Trophoblast cell (in vitro differentiated cells and primary cell): ENCODE measurements around the gene TPR. TPM values are rescaled to one million over a fixed set of nuclear protein-coding genes. Genes with fewer than 3 reads are reported as not detected.

Source experiments
- DNase-seq, 2 donors: peaks; one replicate each; pipeline ENCODE4 v3.0.0-alpha.2; 2016
- H2AFZ ChIP-seq: 2 replicates; pipeline ENCODE4 v1.6.1; 2013; ENCODE audit warnings: low read length, moderate library complexity, mild to moderate bottlenecking; ENCODE audit not compliant: insufficient read depth, poor library complexity
- H2AK5ac ChIP-seq: 2 replicates; pipeline ENCODE4 v1.6.1; 2013; ENCODE audit warnings: mild to moderate bottlenecking, low read length
- H2BK120ac ChIP-seq: 2 replicates; pipeline ENCODE4 v1.6.1; 2013; ENCODE audit warnings: low read length, mild to moderate bottlenecking, moderate library complexity; ENCODE audit not compliant: insufficient read depth, poor library complexity
- H2BK12ac ChIP-seq: 2 replicates; pipeline ENCODE4 v1.6.1; 2013; ENCODE audit warnings: mild to moderate bottlenecking, low read length, moderate library complexity
- H2BK5ac ChIP-seq: 2 replicates; pipeline ENCODE4 v1.6.1; 2013; ENCODE audit warnings: low read length, low read depth, moderate library complexity, mild to moderate bottlenecking; ENCODE audit not compliant: poor library complexity
- H3K14ac ChIP-seq: 2 replicates; pipeline ENCODE4 v1.6.1; 2013; ENCODE audit warnings: mild to moderate bottlenecking, low read length
- H3K18ac ChIP-seq: 2 replicates; pipeline ENCODE4 v1.6.1; 2013; ENCODE audit warnings: mild to moderate bottlenecking, low read length
- H3K23ac ChIP-seq: 2 replicates; pipeline ENCODE4 v1.6.1; 2013; ENCODE audit warnings: low read length
- H3K27ac ChIP-seq: 2 replicates; pipeline ENCODE4 v1.5.1; 2013; ENCODE audit warnings: low read depth, mild to moderate bottlenecking, inconsistent platforms, low read length, moderate library complexity
- H3K27me3 ChIP-seq: 2 replicates; pipeline ENCODE4 v1.6.1; 2013; ENCODE audit warnings: inconsistent platforms, mild to moderate bottlenecking, low read length, moderate library complexity; ENCODE audit not compliant: insufficient read depth
- H3K36me3 ChIP-seq, 2 experiments: 1 replicate in 1 of 2; 2 replicates in 1 of 2; pipeline ENCODE4 v1.6.1; 2013; ENCODE audit warnings: low read length in 2 of 2, mild to moderate bottlenecking in 2 of 2, moderate library complexity in 1 of 2; ENCODE audit not compliant: insufficient read depth in 2 of 2, control insufficient read depth in 1 of 2
- H3K4ac ChIP-seq: 2 replicates; pipeline ENCODE4 v1.6.1; 2013; ENCODE audit warnings: low read depth, mild to moderate bottlenecking, low read length, moderate library complexity
- H3K4me1 ChIP-seq, 2 experiments: 1 replicate in 1 of 2; 2 replicates in 1 of 2; pipeline ENCODE4 v1.6.1; 2013; ENCODE audit warnings: low read length in 2 of 2, mild to moderate bottlenecking in 2 of 2, moderate library complexity in 1 of 2; ENCODE audit not compliant: insufficient read depth in 2 of 2, control insufficient read depth in 1 of 2
- H3K4me2 ChIP-seq: 2 replicates; pipeline ENCODE4 v1.6.1; 2013; ENCODE audit warnings: inconsistent platforms, mild to moderate bottlenecking, low read length, moderate library complexity
- H3K4me3 ChIP-seq: 2 replicates; pipeline ENCODE4 v1.5.1; 2013; ENCODE audit warnings: mild to moderate bottlenecking, low read depth, low read length, inconsistent platforms
- H3K79me1 ChIP-seq: one replicate; pipeline ENCODE4 v1.6.1; 2013; ENCODE audit warnings: low read length
- H3K79me2 ChIP-seq: 2 replicates; pipeline ENCODE4 v1.6.1; 2013; ENCODE audit warnings: low read length, mild to moderate bottlenecking; ENCODE audit not compliant: control insufficient read depth, insufficient read depth, poor library complexity
- H3K9ac ChIP-seq: 2 replicates; pipeline ENCODE4 v1.6.1; 2013; ENCODE audit warnings: mild to moderate bottlenecking, low read length
- H3K9me3 ChIP-seq: 2 replicates; pipeline ENCODE4 v1.6.1; 2013; ENCODE audit warnings: low read depth, mild to moderate bottlenecking, control low read depth, inconsistent platforms, low read length; ENCODE audit not compliant: insufficient read depth
- H4K12ac ChIP-seq: 2 replicates; pipeline ENCODE4 v1.6.1; 2013; ENCODE audit warnings: low read depth, mild to moderate bottlenecking, low read length, moderate library complexity
- H4K8ac ChIP-seq: 2 replicates; pipeline ENCODE4 v1.6.1; 2013; ENCODE audit warnings: low read depth, mild to moderate bottlenecking, low read length, moderate library complexity
- H4K91ac ChIP-seq: one replicate; pipeline ENCODE4 v1.6.1; 2013; ENCODE audit warnings: low read depth, mild to moderate bottlenecking, low read length, moderate library complexity
- WGBS: extraction: QIAGEN DNeasy Blood & Tissue Kit; methylation state at CpG from one replicate; pipeline ENCODE4 v1.1.7; 2013; ENCODE audit warnings: missing lambda C conversion rate; ENCODE audit not compliant: insufficient read length, insufficient coverage; ENCODE audit errors: extremely low coverage; 5-methylcytosine and 5-hydroxymethylcytosine counted together
- polyA plus RNA-seq: library from polyadenylated mRNA; stranded (reverse); fragments of 200-250 nt; gene quantifications from 2 replicates; pipeline ENCODE4 v1.2.3, GENCODE V29; 2013

The TPR gene
- 81.1 and 88.7 TPM in 2 replicates for polyA plus RNA-seq

GRCh38 chr1:186375152-186375928, at the start of gene TPR, which contains the start of gene ODR4:
Gene TPR (minus strand): TSS chr1:186375253. CDS start chr1:186375028, 225 bp downstream.
Gene ODR4 (plus strand): TSS chr1:186375838. CDS start chr1:186379786, 3,948 bp downstream.
- H3K4me2 ChIP-seq, result peak within 1 kb of the TSS; percentile 69
- peak within 1 kb of the TSS; percentile 100 for H3K14ac ChIP-seq
- peak within 1 kb of the TSS; percentile 99 for H4K8ac ChIP-seq
- H3K79me1 ChIP-seq, result peaks cover 11% of the 10 kb centered on the region
- H3K9ac ChIP-seq, result peak within 1 kb of the TSS; percentile 92
- peak within 1 kb of the TSS; percentile 94 for H3K4ac ChIP-seq
- peak; percentile 97 to 99 for DNase-seq
- peaks cover 2% of the 10 kb centered on the region in 2 experiments for H3K4me1 ChIP-seq
- H2AFZ ChIP-seq, result peak within 1 kb of the TSS; percentile 97
- peak within 1 kb of the TSS; percentile 99 for H4K91ac ChIP-seq
- H3K27me3 ChIP-seq, result no peaks in the 10 kb centered on the region
- H3K18ac ChIP-seq, result peak within 1 kb of the TSS; percentile 98
- peak within 1 kb of the TSS; percentile 66 for H2BK12ac ChIP-seq
- H3K23ac ChIP-seq, result no peak within 1 kb of the TSS
- WGBS, result no CpG with 5 or more reads among the region's 60 CpGs
- peaks cover 15% of the 10 kb centered on the region for H3K79me2 ChIP-seq
- peak within 1 kb of the TSS; percentile 99 for H2BK120ac ChIP-seq
- H3K9me3 ChIP-seq, result no peaks in the 10 kb centered on the region
- peaks cover 6% of the 10 kb centered on the region in 2 experiments for H3K36me3 ChIP-seq
- H3K4me3 ChIP-seq, result peak within 1 kb of the TSS; percentile 98
- peak within 1 kb of the TSS; percentile 99 for H4K12ac ChIP-seq
- H3K27ac ChIP-seq, result peak within 1 kb of the TSS; percentile 98
- H2AK5ac ChIP-seq, result peak within 1 kb of the TSS; percentile 15
- H2BK5ac ChIP-seq, result peak within 1 kb of the TSS; percentile 99

DNA sequence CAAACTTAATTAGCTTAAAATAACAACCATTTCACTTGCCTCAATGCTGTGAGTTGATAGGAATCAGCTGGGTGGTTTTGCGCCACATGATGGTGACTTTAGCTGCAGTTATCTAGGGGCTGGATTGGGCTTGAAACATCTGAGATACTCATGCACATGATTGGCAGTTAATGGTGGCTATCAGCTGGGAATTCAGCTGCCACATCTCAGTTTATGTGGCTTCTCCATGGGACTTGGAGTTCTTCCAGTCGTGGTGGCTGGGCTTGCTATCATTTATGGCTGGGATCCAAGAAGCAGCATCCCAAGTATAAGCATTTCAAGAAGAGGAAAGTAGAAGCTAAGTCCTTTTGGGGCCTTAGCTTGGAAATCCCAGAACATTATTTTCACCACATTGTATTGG, 49.5 kb upstream of the TPR start:
- H2BK12ac ChIP-seq, result no peak overlapping the region
- no peak overlapping the region for H3K4me3 ChIP-seq
- H3K79me1 ChIP-seq, result no peaks in the 10 kb centered on the region
- H3K23ac ChIP-seq, result no peak overlapping the region
- no peak overlapping the region for H3K18ac ChIP-seq
- no peak overlapping the region for H3K9ac ChIP-seq
- no peak overlapping the region for H2AFZ ChIP-seq
- no peak overlapping the region for H4K91ac ChIP-seq
- no peaks in the 10 kb centered on the region for H3K36me3 ChIP-seq
- no peaks in the 10 kb centered on the region for H3K4me1 ChIP-seq
- no peak overlapping the region for H2BK5ac ChIP-seq
- no peaks in the 10 kb centered on the region for H3K79me2 ChIP-seq
- no peak overlapping the region for H3K4me2 ChIP-seq
- DNase-seq, result no peak
- no CpG with 5 or more reads among the region's 2 CpGs for WGBS
- no peaks in the 10 kb centered on the region for H3K27me3 ChIP-seq
- no peak overlapping the region for H2BK120ac ChIP-seq
- H2AK5ac ChIP-seq, result no peak overlapping the region
- no peak overlapping the region for H3K4ac ChIP-seq
- no peaks in the 10 kb centered on the region for H3K9me3 ChIP-seq
- H3K14ac ChIP-seq, result no peak overlapping the region
- H3K27ac ChIP-seq, result no peak overlapping the region
- no peak overlapping the region for H4K8ac ChIP-seq
- no peak overlapping the region for H4K12ac ChIP-seq

- H3K9ac ChIP-seq, result no peak overlapping the region
- no peak overlapping the region for H4K12ac ChIP-seq
- no peaks in the 10 kb centered on the region for H3K9me3 ChIP-seq
- no peak overlapping the region for H3K18ac ChIP-seq
- H2AFZ ChIP-seq, result no peak overlapping the region
- no CpG with 5 or more reads among the region's 6 CpGs for WGBS
- DNase-seq, result no peak
- H3K4me1 ChIP-seq, result no peaks in the 10 kb centered on the region
- H4K91ac ChIP-seq, result no peak overlapping the region
- no peak overlapping the region for H3K14ac ChIP-seq
- no peak overlapping the region for H2AK5ac ChIP-seq
- H2BK5ac ChIP-seq, result no peak overlapping the region
- no peak overlapping the region for H3K4me2 ChIP-seq
- peaks cover 2 to 5% of the 10 kb centered on the region in 2 experiments for H3K36me3 ChIP-seq
- no peaks in the 10 kb centered on the region for H3K79me1 ChIP-seq
- no peak overlapping the region for H3K27ac ChIP-seq
- no peaks in the 10 kb centered on the region for H3K79me2 ChIP-seq
- no peak overlapping the region for H2BK120ac ChIP-seq
- H3K4me3 ChIP-seq, result no peak overlapping the region
- no peak overlapping the region for H2BK12ac ChIP-seq
- no peak overlapping the region for H3K23ac ChIP-seq
- no peak overlapping the region for H3K4ac ChIP-seq
- H3K27me3 ChIP-seq, result no peaks in the 10 kb centered on the region
- H4K8ac ChIP-seq, result no peak overlapping the region
Observed at GRCh38 chr1:186421446-186421845, 46.4 kb upstream of the TPR start.

- no peak overlapping the region for H2AK5ac ChIP-seq
- H3K14ac ChIP-seq, result no peak overlapping the region
- H3K4ac ChIP-seq, result no peak overlapping the region
- no peak for DNase-seq
- no peak overlapping the region for H3K4me3 ChIP-seq
- H3K79me2 ChIP-seq, result no peaks in the 10 kb centered on the region
- no peaks in the 10 kb centered on the region for H3K9me3 ChIP-seq
- no peak overlapping the region for H2BK120ac ChIP-seq
- WGBS, result no CpG with 5 or more reads among the region's 1 CpG
- no peak overlapping the region for H4K91ac ChIP-seq
- H4K12ac ChIP-seq, result no peak overlapping the region
- no peak overlapping the region for H3K9ac ChIP-seq
- H2BK5ac ChIP-seq, result no peak overlapping the region
- no peak overlapping the region for H2AFZ ChIP-seq
- peaks cover 2 to 5% of the 10 kb centered on the region in 2 experiments for H3K36me3 ChIP-seq
- H3K23ac ChIP-seq, result no peak overlapping the region
- H3K79me1 ChIP-seq, result no peaks in the 10 kb centered on the region
- no peak overlapping the region for H4K8ac ChIP-seq
- H3K4me1 ChIP-seq, result no peaks in the 10 kb centered on the region
- H3K27ac ChIP-seq, result no peak overlapping the region
- no peak overlapping the region for H3K4me2 ChIP-seq
- no peaks in the 10 kb centered on the region for H3K27me3 ChIP-seq
- no peak overlapping the region for H3K18ac ChIP-seq
- no peak overlapping the region for H2BK12ac ChIP-seq
Observed at GRCh38 chr1:186420923-186421322, 45.9 kb upstream of the TPR start.
